HEK293T (cell line): ENCODE results near the gene MLLT3.

ENCODE experiments used
- CTCF ChIA-PET: fragments of 350-600 bp; formaldehyde crosslinking; extraction: SDS; loops from one replicate; lab custom pipeline; 2021; ENCODE audit warnings: antibody characterized with exemption, inconsistent platforms; lab: Yijun Ruan, JAX
- POLR2A ChIA-PET: fragments of 350-600 bp; formaldehyde crosslinking; extraction: SDS; loops from one replicate; lab custom pipeline; 2020; ENCODE audit warnings: antibody characterized with exemption, inconsistent platforms; lab: Yijun Ruan, JAX
- DNase-seq: peaks from one replicate; pipeline ENCODE4 v3.0.0; 2012; ENCODE audit warnings: mixed read lengths; ENCODE audit errors: extremely low spot score
- ARNT ChIP-seq: fragments of 450-650 bp; IDR thresholded peaks from 2 replicates; pipeline ENCODE4 v1.6.1; 2017; ENCODE audit warnings: mild to moderate bottlenecking
- BHLHE40 ChIP-seq: fragments of 450-650 bp; IDR thresholded peaks from 2 replicates; pipeline ENCODE4 v1.6.1; 2016; ENCODE audit warnings: mild to moderate bottlenecking, moderate library complexity, borderline replicate concordance
- CTBP1 ChIP-seq: fragments of 450-650 bp; IDR thresholded peaks from 2 replicates; pipeline ENCODE4 v1.6.1; 2016; ENCODE audit warnings: borderline replicate concordance
- ELF4 ChIP-seq: fragments of 450-650 bp; IDR thresholded peaks from 2 replicates; pipeline ENCODE4 v1.6.1; 2017; ENCODE audit warnings: antibody characterized with exemption
- FOXA1 ChIP-seq: fragments of 450-650 bp; IDR thresholded peaks from 2 replicates; pipeline ENCODE4 v1.6.1; 2016; ENCODE audit warnings: mild to moderate bottlenecking
- FOXK2 ChIP-seq: fragments of 450-650 bp; IDR thresholded peaks from 2 replicates; pipeline ENCODE4 v1.6.1; 2016; ENCODE audit warnings: mild to moderate bottlenecking
- FOXM1 ChIP-seq: fragments of 450-650 bp; IDR thresholded peaks from 2 replicates; pipeline ENCODE4 v1.6.1; 2017; ENCODE audit warnings: mild to moderate bottlenecking, borderline replicate concordance
- HDGF ChIP-seq: fragments of 450-650 bp; IDR thresholded peaks from 2 replicates; pipeline ENCODE4 v1.6.1; 2017; ENCODE audit warnings: antibody characterized with exemption, borderline replicate concordance
- L3MBTL2 ChIP-seq: fragments of 450-650 bp; conservative IDR thresholded peaks from 2 replicates; pipeline ENCODE4 v1.6.1; 2016; ENCODE audit warnings: mild to moderate bottlenecking
- LEF1 ChIP-seq: fragments of 450-650 bp; IDR thresholded peaks from 2 replicates; pipeline ENCODE4 v1.6.1; 2017; ENCODE audit warnings: mild to moderate bottlenecking, borderline replicate concordance
- NFRKB ChIP-seq: fragments of 450-650 bp; IDR thresholded peaks from 2 replicates; pipeline ENCODE4 v1.6.1; 2016; ENCODE audit warnings: mild to moderate bottlenecking, moderate library complexity
- PKNOX1 ChIP-seq: fragments of 450-650 bp; IDR thresholded peaks from 2 replicates; pipeline ENCODE4 v1.6.1; 2016
- SP1 ChIP-seq: fragments of 450-650 bp; IDR thresholded peaks from 2 replicates; pipeline ENCODE4 v1.6.1; 2017
- SUZ12 ChIP-seq: fragments of 450-650 bp; IDR thresholded peaks from 2 replicates; pipeline ENCODE4 v1.6.1; 2016; ENCODE audit warnings: mild to moderate bottlenecking
- TARDBP ChIP-seq: fragments of 450-650 bp; IDR thresholded peaks from 2 replicates; pipeline ENCODE4 v1.6.1; 2016
- ZNF384 ChIP-seq: fragments of 450-650 bp; IDR thresholded peaks from 2 replicates; pipeline ENCODE4 v1.6.1; 2016

Gene MLLT3

DNA sequence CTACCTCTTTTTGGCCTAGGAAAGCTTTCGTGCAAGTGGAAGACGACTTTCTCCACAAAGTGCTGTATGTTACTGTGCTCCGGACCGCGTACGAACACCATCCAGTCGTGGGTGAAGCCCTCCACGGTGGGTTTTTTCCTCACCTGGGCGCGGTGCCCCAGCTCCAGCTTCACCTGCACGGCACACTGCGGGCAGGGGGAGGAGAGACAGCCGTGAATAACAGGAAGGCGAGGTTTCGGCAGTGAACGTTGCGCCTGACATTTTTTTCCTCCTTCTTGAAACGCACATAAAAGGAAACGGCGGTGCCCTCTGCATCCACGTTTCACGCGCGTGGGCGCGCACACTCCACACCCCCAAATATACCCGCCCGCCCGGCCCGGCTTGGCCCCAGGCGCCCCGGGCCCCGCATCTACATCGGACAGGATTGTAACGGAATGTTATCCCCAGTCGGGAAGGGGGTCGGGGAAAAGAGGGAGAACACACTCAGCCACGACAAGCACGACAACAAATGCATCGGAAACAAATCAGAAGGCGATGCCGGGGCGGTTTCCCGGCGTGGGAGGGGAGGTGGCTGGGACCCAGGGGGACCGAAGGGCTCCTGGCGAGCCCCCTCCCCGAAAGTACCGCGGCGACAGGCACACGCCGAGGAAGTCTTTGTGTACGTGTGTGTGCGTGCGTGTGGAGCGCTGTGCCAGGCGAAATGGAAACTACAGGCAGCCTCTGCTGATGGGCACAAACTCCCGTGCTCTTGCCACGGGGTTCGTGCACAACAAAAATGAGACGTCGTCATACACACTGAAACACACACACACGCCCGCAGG is 1.4 kb downstream of the MLLT3 start:
- ChIA-PET CTCF (interaction anchor here (1.6 kb wide), 1 partner anchor 9 kb away, joined by 5 read pairs; no protein-coding TSS in a partner anchor), POLR2A (interaction anchor here (1.3 to 1.6 kb wide), 2 partner anchors 9 to 61 kb away, joined by 4 to 5 read pairs; no protein-coding TSS in a partner anchor)
- TF ChIP-seq TARDBP = no peak
- no peak for TF ChIP-seq BHLHE40
- TF ChIP-seq CTBP1 = no peak
- no peak for TF ChIP-seq FOXK2
- no peak for TF ChIP-seq NFRKB
- TF ChIP-seq PKNOX1 = no peak
- no peak for TF ChIP-seq ZNF384
- TF ChIP-seq FOXM1 = no peak
- no peak for TF ChIP-seq ELF4
- no peak for TF ChIP-seq FOXA1
- no peak for DNase-seq

DNA sequence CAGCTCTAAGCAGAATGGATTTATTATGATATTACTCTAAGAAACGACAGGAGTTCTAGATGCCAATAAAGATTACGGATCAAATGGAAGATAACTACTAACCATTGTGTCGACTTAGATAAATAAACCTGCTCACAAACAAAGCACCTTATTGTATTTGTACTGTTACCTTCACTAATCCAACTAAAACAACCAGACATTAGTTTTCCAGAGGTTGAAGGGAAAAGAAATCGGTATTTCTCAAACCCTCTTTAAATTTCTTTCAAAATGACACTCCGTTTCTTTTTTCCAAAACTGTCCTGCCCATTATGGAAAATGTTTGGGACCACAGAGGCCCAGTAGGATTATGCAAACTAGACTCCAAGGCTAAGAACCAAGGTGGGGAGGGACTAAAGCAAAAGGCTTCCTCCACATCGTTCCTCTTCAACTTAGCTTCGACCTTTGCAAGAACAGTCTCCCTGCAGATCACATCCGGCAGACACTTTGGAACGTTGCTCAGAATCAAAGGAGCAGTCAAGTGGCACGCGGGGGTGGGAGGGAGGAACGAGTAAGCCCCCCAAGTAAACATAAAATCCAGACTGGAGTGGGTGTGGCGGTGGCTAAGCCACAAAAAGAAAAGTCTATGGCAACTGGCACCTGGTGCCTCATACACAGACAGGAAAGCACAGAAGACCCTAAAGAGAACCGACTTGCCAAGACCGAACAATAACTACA is 2.7 kb downstream of the MLLT3 start:
- ChIA-PET POLR2A (no interaction called here), CTCF (interaction anchor here (0.7 kb wide), 1 partner anchor 9 kb away, joined by 4 read pairs; no protein-coding TSS in a partner anchor)
- TF ChIP-seq ELF4 (no peak), CTBP1 (no peak), ZNF384 (no peak), SP1 (no peak), LEF1 (no peak), TARDBP (no peak), FOXK2 (no peak), FOXM1 (no peak), FOXA1 (no peak), PKNOX1 (peak; percentile 33; the same call in 1 of the 2 replicates), ARNT (no peak), BHLHE40 (no peak), NFRKB (no peak), L3MBTL2 (no peak), SUZ12 (no peak), HDGF (0 out of 2 replicates have a peak, but pooled peaks have one; percentile 36)
- no peak for DNase-seq

DNA sequence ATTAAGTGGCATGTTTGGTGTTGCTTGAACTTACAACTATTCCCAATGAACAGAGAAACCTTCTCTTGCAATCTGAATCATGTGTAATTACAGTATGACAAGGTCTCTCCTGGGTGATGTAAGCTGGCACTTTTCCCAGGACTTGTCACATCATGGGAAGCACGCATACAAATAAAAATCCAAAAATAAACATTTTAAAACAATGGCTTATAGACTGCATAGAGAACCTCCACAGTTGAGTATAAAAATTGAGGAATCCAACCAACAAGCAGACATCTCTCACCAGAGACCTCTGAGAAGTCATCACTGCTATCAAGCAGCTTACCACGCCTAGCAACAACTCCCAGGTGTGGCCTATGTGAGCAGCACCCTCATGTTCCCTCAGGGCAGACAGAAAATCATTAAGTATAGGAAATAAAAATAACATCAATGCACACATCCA is 3.9 kb downstream of the MLLT3 start:
- ChIA-PET CTCF (no interaction called here), POLR2A (no interaction called here)
- no peak for DNase-seq
- no peak; the same call in 1 of the 2 replicates for TF ChIP-seq CTBP1
- no peak for TF ChIP-seq ELF4
- peak; percentile 76 for TF ChIP-seq PKNOX1
- peak; percentile 77 for TF ChIP-seq ARNT
- no peak for TF ChIP-seq HDGF
- TF ChIP-seq FOXM1 = no peak
- TF ChIP-seq SP1 = no peak
- TF ChIP-seq NFRKB = no peak
- TF ChIP-seq ZNF384 = no peak
- no peak for TF ChIP-seq BHLHE40
- TF ChIP-seq LEF1 = no peak

DNA sequence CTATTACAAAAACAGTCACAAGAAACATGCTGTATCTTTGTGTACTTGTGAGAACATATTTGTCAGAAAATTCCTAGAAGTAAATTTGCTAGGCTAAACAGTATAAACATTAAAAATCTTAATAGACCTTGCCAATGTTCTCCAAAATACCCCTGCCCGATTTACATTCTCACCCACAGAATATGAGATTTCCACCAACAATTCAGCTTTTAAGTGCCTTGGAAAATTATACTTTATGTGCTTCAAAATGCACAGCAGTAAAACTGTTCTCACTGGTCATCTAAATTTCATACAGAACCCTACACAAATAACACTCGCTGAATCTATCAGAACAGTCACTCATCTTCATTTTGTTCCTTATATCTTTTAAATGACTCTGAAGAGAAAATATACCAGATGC is 5.5 kb downstream of the MLLT3 start:
- ChIA-PET CTCF (no interaction called here), POLR2A (no interaction called here)
- no peak for TF ChIP-seq PKNOX1
- no peak for TF ChIP-seq CTBP1
- no peak for TF ChIP-seq TARDBP
- no peak for DNase-seq

GRCh38 chr9:20614602-20615216 is 7.6 kb downstream of the MLLT3 start:
- TF ChIP-seq FOXM1 (no peak), PKNOX1 (no peak), FOXK2 (no peak), NFRKB (no peak), ELF4 (no peak), HDGF (no peak), ARNT (no peak), L3MBTL2 (no peak)
- DNase-seq = no peak
- CTCF ChIA-PET = no interaction called here
- POLR2A ChIA-PET = no interaction called here
